Gastrocnemius medialis (tissue), 4 donors: Measurements from ENCODE around the gene ADCY9. TPM values are rescaled to one million over a fixed set of nuclear protein-coding genes. Genes with fewer than 3 reads are reported as not detected.
A peak's percentile ranks its signal among the peaks of the same experiment; 100 is the strongest.

ENCODE experiments used
- ATAC-seq, 2 donors: fragments of 150-250 bp; one replicate each; pipeline ENCODE4 v1.9.1; 2016
- DNase-seq, 2 donors: peaks; one replicate each; pipeline ENCODE4 v3.0.0-alpha.2; 2019
- H3K27ac ChIP-seq, 4 donors: fragments of 200-600 bp; sonication (generic); 1 replicate in 1 of 4; 2 replicates in 3 of 4; pipeline ENCODE4 v1.5.1; 2016 to 2018; ENCODE audit warnings: mild to moderate bottlenecking in 2 of 4, moderate library complexity in 1 of 4
- H3K27me3 ChIP-seq, 3 donors: fragments of 200-600 bp; sonication (generic) in 2 of 3; 1 replicate in 1 of 3; 2 replicates in 2 of 3; pipeline versions ENCODE4 v1.5.1 to v1.6.0; 2016 to 2019; ENCODE audit warnings: mild to moderate bottlenecking in 1 of 3, moderate library complexity in 1 of 3
- H3K36me3 ChIP-seq, 2 donors: fragments of 200-600 bp; sonication (generic) in 1 of 2; one replicate each; pipeline ENCODE4 v1.5.1; 2017 to 2018
- H3K4me1 ChIP-seq, 2 donors: fragments of 200-600 bp; sonication (generic) in 1 of 2; one replicate each; pipeline ENCODE4 v1.5.1; 2016 to 2017; ENCODE audit warnings: mild to moderate bottlenecking in 2 of 2
- H3K4me3 ChIP-seq, 4 donors: fragments of 200-600 bp; sonication (generic) in 3 of 4; 1 replicate in 1 of 4; 2 replicates in 3 of 4; pipeline ENCODE4 v1.5.1; 2016 to 2019; ENCODE audit warnings: mild to moderate bottlenecking in 2 of 4
- H3K9me3 ChIP-seq, 3 donors: fragments of 200-600 bp; sonication (generic) in 2 of 3; 1 replicate in 1 of 3; 2 replicates in 2 of 3; pipeline ENCODE4 v1.5.1; 2016 to 2019
- POLR2A ChIP-seq, 2 donors: fragments of 450-650 bp; IDR thresholded peaks; one replicate each; pipeline ENCODE4 v1.6.1; 2017; ENCODE audit warnings: antibody characterized with exemption in 2 of 2, mild to moderate bottlenecking in 2 of 2, moderate library complexity in 2 of 2
- in situ Hi-C, 4 donors: fragments of 200-750 bp; cut with MboI; loops; one replicate each; pipeline versions ENCODE4 v1.15.0 to v1.8.0; 2017; ENCODE audit warnings: low sequenced_read_pairs in 4 of 4
- intact Hi-C: fragments of 100-400 bp; cut with DNase I; formaldehyde crosslinking; loops from one replicate; pipeline ENCODE4 v1.15.1; 2023; ENCODE audit warnings: low total_unique reads
- total RNA-seq, 4 donors: library from RNA; depleted of rRNA; stranded (reverse); fragments of >200 nt; gene quantifications; one replicate each; pipeline versions ENCODE4 v1.1.0 to v1.2.3, GENCODE V29; 2016
- TF ChIP-seq, protein P1 (sequence below), 5 experiments: fragments of 450-650 bp in 3 of 5; fragments of 200-600 bp in 2 of 5; sonication (generic) in 2 of 5; IDR thresholded peaks in 4 of 5; conservative IDR thresholded peaks in 1 of 5; 1 replicate in 4 of 5; 2 replicates in 1 of 5; pipeline ENCODE4 v1.5.1; 2016 to 2019; ENCODE audit warnings: antibody characterized with exemption in 5 of 5, mild to moderate bottlenecking in 3 of 5, moderate library complexity in 3 of 5

The ADCY9 gene
- total RNA-seq, 4 donors from 2014 or later: 84.9 to 223 (median 163) TPM

DNA sequence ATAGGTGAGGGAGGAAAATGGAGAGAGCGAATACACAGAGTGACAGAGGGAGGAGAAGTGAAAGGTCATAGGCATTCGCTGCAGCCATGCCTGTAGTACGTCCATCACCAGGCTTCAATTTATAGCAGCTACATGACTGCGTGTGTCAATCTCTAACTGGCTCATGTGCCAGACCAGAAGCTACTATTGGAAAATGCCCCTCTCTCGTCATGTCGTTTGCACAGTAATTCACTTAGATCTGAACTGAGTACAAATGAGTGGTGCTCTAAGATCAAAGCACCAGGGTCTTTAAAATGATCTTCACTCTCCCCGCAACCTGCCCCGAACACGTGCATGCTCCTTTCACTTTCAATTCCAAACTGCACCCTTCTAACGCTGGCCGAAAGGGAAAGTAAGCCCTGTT, 51.3 kb downstream of the ADCY9 start:
- H3K27me3 ChIP-seq: no peaks in the 10 kb centered on the region
- peak overlapping the region in 2 of 4 donors; percentile 18 to 37 for H3K27ac ChIP-seq
- in situ Hi-C loops: no loop called here
- peak overlapping the region in 2 of 4 donors; percentile 5 to 30 for H3K4me3 ChIP-seq
- TF ChIP-seq, protein P1, sequence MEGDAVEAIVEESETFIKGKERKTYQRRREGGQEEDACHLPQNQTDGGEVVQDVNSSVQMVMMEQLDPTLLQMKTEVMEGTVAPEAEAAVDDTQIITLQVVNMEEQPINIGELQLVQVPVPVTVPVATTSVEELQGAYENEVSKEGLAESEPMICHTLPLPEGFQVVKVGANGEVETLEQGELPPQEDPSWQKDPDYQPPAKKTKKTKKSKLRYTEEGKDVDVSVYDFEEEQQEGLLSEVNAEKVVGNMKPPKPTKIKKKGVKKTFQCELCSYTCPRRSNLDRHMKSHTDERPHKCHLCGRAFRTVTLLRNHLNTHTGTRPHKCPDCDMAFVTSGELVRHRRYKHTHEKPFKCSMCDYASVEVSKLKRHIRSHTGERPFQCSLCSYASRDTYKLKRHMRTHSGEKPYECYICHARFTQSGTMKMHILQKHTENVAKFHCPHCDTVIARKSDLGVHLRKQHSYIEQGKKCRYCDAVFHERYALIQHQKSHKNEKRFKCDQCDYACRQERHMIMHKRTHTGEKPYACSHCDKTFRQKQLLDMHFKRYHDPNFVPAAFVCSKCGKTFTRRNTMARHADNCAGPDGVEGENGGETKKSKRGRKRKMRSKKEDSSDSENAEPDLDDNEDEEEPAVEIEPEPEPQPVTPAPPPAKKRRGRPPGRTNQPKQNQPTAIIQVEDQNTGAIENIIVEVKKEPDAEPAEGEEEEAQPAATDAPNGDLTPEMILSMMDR (IDR thresholded peaks at IDR 0.05 in 4 of 5, conservative IDR thresholded peaks at IDR 0.05 in 1 of 5): no peak
- no peak for TF ChIP-seq POLR2A (IDR thresholded peaks at IDR 0.05)
- H3K36me3 ChIP-seq: no peaks in the 10 kb centered on the region
- ATAC-seq: no peak
- intact Hi-C loops: no loop called here
- peaks cover 9 to 15% of the 10 kb centered on the region in 2 donors for H3K4me1 ChIP-seq
- no peak for DNase-seq
- H3K9me3 ChIP-seq: peaks cover 0 to 3% (median 0%) of the 10 kb centered on the region in 3 donors

DNA sequence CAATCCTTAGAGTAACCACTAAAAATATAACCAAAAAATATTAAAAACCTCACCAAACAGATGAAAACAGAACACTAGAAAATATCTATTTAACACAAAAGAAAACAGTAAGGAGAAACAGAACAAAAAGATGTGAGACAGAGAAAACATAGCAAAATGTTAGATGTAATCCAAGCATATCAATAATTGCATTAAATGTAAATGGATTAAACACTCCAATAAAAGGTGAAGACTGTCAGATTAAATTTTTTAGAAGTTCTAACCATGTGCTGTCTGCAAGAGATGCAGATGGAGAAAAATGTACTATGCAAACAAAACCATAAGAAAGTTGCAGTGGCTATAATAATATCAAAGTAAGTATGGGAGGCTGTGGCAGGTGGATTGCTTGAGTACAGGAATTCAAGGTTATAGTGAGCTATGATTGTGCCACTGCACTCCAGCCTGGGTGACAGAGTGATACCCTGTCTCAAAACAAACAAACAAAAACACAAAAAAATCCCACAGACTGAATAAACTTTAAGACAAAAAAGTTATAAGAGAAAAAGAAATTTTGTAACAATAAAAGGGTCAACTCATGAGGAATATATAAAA, 53.9 kb downstream of the ADCY9 start:
- TF ChIP-seq, protein P1 (IDR thresholded peaks at IDR 0.05 in 4 of 5, conservative IDR thresholded peaks at IDR 0.05 in 1 of 5): no peak
- no peak for TF ChIP-seq POLR2A (IDR thresholded peaks at IDR 0.05)
- no peak for DNase-seq

DNA sequence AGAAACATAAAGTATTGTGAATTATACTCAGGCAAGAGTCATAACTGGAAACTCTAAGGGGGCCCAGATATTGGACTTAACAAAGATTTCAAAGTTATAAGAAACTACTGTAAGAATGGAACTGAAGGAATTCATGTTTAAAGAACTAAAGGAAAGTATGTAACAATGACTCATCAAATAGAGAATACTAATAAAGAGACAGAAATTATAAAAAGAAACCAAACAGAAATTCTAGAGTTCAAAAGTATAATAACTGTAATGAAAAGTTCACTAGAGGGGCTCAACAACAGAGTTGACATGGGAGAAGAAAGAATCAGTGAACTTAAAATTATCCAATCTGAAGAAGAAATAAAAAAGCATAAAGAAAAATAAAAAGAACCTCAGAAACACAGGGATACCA, 55.4 kb downstream of the ADCY9 start:
- TF ChIP-seq POLR2A (IDR thresholded peaks at IDR 0.05): no peak
- TF ChIP-seq, protein P1 (IDR thresholded peaks at IDR 0.05 in 4 of 5, conservative IDR thresholded peaks at IDR 0.05 in 1 of 5): no peak
- peaks cover 0 to 3% (median 0%) of the 10 kb centered on the region in 3 donors for H3K9me3 ChIP-seq
- no peak overlapping the region for H3K4me3 ChIP-seq
- in situ Hi-C loops: no loop called here
- H3K27ac ChIP-seq: peak overlapping the region; percentile 31 to 91 (median 76)
- no peaks in the 10 kb centered on the region for H3K36me3 ChIP-seq
- H3K27me3 ChIP-seq: no peaks in the 10 kb centered on the region
- ATAC-seq (no peak), DNase-seq (no peak)
- intact Hi-C loops: no loop called here
- H3K4me1 ChIP-seq: peaks cover 16 to 32% of the 10 kb centered on the region in 2 donors

More for the DNA sequence above, 53.9 kb downstream of the ADCY9 start:
- Histone ChIP-seq H3K9me3 (peaks cover 0 to 3% (median 0%) of the 10 kb centered on the region in 3 donors), H3K4me1 (peaks cover 15 to 27% of the 10 kb centered on the region in 2 donors), H3K4me3 (no peak overlapping the region), H3K27me3 (no peaks in the 10 kb centered on the region), H3K36me3 (no peaks in the 10 kb centered on the region), H3K27ac (no peak overlapping the region)
- in situ Hi-C loops: no loop called here
- ATAC-seq: no peak
- intact Hi-C loops: no loop called here

DNA sequence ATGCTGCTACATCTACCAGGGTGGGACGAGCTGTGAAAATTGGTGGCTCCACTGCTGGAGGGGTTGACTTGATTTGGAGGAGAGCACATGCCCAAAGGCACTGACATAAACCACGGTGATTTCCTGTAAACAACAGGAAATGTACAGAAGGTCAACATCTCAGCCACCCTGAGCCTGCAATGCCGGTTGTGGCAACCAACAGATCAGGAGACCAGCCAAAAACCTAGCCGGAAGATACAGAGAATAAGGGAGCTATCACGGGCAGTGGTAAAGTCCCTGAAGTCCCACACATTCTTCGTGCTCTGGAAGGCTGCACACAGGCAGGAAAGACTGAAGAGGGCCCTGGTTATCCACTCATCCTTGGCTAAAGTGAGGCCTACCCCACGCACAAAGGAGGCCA, 56.2 kb downstream of the ADCY9 start:
- intact Hi-C loops: no loop called here
- in situ Hi-C loops: no loop called here
- Histone ChIP-seq H3K4me1 (peaks cover 16 to 32% of the 10 kb centered on the region in 2 donors), H3K4me3 (no peak overlapping the region), H3K9me3 (peaks cover 0 to 3% (median 0%) of the 10 kb centered on the region in 3 donors), H3K27ac (peak overlapping the region; percentile 31 to 91 (median 76)), H3K36me3 (no peaks in the 10 kb centered on the region), H3K27me3 (no peaks in the 10 kb centered on the region)
- no peak for ATAC-seq
- TF ChIP-seq, protein P1 (IDR thresholded peaks at IDR 0.05 in 4 of 5, conservative IDR thresholded peaks at IDR 0.05 in 1 of 5): no peak
- TF ChIP-seq POLR2A (IDR thresholded peaks at IDR 0.05): no peak
- no peak for DNase-seq
